HuH-7.5 (cell line): ENCODE measurements around the gene RFWD3.
"Not testable (repeated sequence)": the region's sequence is repeated elsewhere in the genome, so short reads cannot be mapped to it uniquely, and the experiment has no call there.

ENCODE experiments used
- DNase-seq: peaks from one replicate; pipeline ENCODE4 v3.0.0; 2011; ENCODE audit warnings: low spot score

RFWD3 gene

DNA sequence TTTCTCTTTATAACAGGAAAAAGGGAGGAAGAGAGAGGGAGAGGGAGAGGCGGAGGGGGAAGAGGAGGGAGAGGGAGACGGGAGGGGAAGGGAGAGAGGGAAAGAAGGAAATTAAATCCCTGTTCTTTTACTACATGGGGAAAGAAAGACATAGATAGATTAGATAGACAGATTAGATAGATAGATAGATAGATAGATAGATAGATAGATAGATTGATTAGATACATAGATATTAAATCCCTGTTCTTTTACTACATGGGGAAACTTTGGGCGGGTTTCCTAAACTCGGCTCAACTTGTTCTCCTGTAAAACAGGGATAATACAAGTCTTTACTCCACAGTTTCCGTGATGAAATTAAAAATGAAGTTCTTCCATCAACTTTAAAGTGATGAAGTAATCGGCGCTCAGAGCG is 661 bp downstream of the RFWD3 start:
- DNase-seq = no peak

DNA sequence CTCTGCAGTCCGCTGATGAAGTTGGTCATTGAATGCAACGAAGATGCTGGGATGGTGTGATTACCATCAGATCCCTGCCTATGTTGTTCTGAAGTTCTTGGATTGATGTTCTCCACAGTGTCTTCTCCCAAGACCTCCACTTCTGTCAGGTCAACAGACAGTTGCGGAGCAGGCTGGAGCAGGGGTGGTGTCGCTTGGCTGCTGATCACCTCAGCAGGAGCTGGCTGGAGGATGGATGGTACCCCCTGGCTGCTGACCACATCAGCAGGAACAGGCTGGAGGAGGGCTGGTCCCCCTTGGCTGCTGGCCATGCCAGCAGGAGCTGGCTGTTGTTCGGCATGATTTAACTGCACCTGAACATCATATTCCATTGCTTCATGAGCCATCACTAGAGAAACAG is 5.6 kb downstream of the RFWD3 start:
- no peak for DNase-seq

DNA sequence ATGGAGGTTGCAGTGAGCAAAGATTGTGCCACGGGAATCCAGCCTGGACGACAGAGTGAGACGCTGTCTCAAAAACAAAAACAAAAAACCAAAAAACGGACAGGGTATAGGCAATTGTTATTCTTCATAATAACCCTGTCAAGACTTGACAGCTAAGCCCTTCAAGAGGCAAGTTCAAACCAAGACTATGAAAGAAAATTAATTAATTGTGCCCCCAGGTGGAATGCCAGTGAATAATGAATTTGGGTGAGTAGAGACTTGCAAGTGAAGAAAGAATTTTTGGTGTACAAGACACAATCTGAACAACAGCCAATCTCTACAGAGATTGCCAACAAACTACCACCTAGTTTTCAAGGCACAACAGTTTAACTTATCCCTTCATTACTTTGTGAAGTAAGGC is 6.3 kb downstream of the RFWD3 start:
- no peak for DNase-seq

DNA sequence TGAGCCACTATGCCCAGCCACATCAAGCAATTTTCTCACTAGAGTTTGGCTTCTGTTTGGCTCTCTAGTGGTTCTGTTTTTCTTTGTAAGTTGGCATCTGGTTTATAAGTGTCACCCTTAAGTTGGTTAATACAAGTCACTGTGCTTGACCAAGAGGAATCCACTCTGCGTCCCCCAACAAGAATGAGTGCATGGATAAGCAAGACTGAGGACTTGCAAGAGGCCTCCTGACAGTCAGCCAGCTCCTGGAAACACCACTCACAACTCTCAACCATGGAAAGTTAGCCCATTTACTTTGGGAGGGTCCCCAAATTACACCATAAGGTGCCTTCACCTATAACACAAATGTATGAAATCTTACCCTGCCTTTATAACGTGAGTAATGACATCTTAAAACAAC is 7.6 kb downstream of the RFWD3 start:
- DNase-seq = no peak

DNA sequence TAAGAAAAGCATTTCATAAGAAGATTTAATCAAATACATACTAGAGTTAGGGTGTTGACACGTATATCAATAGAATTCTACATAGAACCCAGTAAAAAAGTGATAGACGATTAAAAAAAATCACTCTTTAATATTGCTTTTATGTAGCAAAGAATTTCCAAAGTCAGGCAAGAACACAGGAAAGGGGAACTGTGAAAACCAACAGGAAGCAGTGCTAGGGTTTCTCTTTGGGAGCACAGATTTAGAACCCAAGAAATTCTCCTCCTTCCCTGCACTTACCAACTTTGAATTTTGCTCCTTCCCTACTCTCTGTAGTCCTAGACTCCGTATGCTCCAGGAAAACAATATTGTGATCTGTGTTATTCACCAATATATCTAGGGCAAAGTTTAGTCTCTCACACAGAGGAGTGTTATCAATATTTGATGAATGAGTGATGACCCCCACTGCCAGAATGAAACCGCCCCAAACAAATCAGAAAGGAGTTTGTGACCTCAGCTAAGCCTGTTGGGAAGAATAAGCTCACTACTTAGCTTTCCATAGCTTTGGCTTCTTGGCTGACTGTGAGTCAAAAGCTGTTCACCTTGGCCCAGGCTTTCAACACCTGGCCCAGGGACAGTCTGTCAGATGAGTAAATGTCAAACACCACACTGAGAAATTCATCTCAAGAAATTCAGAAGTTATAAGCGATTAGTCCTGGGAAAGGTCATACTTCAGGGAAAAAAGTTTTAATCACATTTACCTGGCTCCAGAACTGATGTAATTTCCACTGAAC is 8.6 kb downstream of the RFWD3 start:
- no peak for DNase-seq

DNA sequence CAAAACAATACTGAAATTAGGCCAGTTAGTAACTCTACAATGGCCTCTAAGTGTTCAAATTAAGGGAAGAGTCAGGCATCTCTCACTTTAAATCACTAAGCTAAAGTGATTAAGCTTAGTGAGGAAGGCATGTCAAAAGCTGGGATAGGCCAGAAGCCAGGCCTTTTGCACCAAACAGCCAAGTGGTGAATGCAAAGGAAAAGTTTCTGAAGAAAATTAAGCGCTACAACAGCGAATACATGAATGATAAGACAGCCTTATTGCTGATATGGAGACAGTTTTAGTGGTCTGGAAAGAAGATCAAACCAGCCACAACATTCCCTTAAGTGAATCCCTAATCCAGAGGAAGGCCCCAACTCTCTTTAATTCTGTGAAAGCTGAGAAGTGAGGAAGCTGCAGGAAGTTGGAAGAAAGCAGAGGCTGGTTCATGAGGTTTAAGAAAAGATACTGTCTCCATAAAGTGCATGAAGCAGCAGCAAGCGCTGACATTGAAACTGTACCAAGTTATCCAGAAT is 12.1 kb downstream of the RFWD3 start:
- no peak for DNase-seq

DNA sequence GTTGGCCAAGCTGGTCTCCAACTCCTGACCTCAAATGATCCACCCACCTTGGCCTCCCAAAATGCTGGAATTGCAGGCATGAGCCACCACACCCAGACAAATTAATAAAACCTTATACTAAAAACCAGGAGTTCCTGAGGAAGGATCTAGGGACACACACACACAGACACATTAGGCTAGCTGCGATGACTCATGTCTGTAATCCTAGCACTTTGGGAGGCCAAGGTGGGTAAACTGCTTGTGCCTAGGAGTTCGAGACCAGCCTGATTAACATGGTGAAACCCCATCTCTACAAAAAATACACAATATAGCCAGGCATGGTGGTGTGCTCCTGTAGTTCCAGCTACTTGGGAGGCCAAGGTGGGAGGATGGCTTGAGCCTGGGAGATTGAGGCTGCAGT is 13.8 kb downstream of the RFWD3 start:
- not testable (repeated sequence) for DNase-seq

DNA sequence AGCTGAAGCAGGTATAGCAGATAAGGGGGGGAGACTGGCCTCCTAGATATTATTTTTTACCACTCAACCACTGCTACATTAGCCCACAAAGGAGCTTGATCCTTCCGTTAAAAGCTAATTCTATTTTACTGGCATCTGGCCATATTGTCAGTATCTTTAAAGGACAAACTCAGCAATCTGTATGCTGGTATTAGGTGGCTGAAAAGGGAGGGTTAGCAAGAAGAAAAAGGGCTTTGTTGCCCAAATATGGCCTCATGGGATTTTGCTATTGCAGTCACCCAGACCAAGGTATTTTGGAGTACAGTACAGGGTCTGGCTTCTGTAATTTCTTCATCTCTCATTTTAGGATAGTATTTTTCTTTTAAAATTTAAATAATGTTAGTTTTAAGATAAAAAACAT is 14.4 kb downstream of the RFWD3 start:
- DNase-seq = no peak

DNA sequence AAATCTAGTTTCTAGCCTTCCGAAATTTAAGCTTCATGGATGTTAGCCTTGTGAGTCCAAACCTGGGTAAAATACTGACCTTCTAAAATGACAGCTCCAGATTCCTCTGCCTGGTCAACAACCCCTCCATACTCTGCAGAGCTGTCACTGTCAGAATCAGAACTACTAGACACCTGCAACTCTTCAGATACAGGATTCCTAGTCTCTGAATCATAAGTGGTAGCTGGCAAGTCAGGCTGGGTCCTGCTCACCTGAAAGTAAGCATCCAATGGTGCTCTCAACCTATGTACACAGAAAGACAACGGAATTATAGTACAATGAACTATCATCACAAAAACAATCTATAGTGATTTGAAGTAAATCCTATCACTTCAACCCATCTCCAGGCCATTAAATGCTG is 14.8 kb downstream of the RFWD3 start:
- DNase-seq = no peak

DNA sequence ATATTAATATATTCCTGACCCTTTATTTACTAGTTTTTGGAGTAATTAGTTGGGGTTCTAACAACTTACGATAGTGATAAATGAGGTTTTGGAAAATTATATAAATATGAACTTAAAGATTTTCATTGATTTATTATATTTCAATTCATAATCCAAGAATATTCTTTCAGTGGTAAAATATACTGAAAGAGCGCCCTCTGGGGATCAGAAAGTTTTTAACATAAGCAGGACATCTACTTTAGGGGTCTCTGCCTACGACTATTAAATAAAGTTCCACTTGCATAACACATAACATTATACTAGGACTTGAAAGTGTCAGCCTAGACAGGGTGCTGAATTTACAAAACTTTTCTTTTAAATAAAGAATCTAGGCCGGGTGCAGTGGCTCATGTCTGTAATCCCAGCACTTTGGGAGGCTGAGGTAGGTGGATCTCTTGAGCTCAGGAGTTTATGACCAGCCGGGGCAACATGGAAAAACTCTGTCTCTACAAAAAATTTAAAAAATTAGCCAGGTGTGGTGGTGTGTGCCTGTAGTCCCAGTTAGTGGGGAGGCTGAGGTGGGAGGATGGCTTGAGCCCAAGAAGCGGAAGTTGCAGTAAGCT is 15.6 kb downstream of the RFWD3 start:
- DNase-seq = no peak

DNA sequence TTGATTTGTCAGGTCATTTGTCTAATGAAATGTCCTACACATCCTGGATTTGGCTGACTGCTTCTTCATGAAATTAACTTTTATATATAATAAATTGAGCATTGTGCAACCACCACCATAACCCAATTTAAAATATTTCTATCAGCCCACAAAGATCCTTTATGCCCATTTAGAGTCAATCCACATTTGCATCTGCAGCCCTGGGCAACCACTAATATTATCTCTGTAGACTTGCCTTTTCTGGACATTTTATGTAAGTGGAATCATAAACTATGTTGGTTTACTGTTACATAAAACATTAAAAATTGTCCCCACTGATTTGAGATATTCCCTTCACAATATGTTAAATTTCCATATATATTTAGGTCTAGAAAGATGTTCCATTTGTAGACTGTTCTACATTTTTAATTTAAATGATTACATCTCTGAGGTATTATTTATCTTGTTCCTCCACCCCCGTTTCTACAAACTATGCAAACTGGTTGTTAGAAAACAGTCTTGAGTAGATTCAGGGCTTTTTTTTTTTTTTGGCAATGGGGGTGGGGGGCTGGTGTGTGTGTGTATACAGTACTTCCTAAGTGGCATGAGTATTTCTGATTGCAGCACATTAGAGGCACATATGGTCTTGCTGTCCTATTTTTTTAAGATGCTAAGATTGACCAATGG is 16.7 kb downstream of the RFWD3 start:
- DNase-seq = no peak

DNA sequence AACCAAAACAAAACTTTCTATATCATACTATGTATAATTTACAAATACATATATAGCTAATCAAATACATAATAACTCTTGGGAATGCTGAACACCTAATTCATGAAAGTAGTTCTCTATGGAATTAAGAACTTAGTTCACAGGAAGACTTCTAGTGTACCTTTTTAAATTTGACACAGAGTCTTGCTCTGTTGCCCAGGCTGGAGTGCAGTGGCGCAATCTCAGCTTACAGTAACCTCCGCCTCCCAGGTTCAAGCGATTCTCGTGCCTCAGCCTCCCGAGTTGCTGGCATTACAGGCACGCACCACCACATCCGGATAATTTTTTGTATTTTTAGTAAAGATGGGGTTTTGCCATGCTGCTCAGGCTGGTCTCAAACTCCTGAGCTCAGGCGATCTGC is 24.7 kb downstream of the RFWD3 start:
- no peak for DNase-seq

DNA sequence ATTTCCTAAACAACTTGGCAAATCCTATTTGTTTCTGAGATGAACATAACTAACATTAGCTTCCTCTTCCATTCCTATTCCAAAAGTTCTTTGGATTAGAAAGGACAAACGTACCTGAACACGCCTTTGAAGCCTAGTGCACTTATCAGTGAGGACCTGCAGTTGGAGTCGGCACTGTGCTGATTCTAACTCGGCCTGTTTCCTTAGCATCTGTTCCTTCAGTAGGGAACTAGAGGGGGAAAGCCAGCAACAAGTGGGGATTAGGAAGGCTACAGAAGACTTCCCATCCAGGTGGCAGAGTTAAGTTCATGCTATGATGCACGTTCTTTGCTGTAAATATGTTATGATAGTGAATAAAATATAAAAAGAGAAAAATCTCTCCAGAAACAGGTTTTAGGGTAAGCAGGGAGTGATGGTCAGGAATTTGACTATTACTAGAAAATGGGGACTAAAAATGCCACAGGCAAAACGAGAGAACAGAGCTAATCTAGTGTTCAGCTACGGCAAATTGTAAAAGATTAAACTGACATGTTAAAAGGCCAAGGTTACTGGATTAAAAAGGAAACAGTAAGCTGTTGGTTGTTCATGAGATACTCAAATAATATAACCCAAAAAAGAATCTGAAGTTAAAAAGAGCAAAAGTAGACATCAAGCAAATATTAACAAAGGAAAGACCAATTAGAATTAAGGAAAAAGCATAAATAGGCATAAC is 28.8 kb downstream of the RFWD3 start:
- no peak for DNase-seq

DNA sequence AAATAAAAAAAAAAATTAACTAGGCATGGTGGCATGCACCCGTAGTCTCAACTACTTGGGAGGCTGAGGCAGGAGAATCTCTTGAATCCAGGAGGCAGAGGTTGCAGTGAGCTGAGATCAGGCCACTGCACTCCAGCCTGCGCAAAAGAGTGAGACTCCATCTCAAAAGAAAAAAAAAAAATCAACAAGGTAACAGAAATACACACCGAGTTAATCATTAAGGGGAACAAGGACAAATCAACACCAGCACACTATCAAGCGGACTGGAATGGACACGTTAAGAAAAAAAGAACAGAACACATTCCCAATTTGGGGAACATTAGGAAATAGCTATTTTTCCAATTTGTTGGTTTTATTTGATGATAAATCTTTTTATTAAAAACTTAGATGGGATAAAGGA is 31.4 kb downstream of the RFWD3 start:
- no peak for DNase-seq

DNA sequence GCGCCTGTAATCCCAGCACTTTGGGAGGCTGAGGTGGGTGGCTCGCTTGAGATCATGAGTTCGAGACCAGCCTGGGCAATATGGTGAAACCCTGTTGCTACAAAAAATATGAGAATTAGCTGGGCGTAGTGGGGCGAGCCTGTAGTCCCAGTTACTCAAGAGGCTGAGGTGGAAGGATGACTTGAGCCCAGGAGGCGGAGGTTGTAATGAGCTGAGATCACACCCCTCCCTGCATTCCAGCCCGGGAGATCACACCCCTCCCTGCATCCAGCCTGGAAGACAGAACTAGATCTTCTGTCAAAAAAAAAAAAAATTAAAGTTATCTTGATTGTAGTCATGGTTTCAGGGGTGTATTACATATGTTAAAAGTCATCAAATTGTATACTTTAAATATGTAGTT is 33.0 kb downstream of the RFWD3 start:
- DNase-seq = no peak

DNA sequence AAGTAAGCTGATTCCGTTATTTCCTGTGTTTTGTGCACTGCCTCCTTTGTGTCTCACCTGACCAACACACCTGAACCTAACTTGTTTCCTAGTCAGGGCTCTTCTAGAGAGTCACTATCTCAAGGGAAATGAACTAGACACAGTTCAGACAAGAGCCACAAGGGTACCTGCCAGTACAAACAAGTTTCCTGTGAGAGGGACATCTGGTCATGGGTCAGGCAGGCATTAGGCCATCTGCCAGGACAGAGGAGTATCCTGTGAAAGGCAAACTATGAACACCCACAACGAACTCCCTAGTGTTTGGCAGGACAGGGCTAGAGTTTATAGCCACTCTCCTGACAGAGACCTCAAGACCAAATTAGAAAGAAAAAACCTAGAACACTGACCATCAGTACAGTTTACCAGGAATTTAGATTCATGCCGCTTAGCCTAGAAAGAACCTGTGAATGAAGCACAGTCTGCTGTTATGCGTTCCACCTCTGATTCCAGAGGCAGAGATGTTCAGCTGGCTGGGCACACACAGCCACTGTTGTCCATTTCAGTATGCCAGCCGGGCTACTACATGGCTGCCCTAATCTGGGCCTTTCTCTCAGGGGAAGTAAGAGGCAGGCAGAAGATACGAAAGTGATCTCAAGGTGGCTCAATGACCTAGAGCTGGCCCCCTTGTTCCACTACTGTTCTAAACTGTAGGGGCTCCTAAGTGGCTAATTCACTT is 39.0 kb downstream of the RFWD3 start:
- DNase-seq = no peak

DNA sequence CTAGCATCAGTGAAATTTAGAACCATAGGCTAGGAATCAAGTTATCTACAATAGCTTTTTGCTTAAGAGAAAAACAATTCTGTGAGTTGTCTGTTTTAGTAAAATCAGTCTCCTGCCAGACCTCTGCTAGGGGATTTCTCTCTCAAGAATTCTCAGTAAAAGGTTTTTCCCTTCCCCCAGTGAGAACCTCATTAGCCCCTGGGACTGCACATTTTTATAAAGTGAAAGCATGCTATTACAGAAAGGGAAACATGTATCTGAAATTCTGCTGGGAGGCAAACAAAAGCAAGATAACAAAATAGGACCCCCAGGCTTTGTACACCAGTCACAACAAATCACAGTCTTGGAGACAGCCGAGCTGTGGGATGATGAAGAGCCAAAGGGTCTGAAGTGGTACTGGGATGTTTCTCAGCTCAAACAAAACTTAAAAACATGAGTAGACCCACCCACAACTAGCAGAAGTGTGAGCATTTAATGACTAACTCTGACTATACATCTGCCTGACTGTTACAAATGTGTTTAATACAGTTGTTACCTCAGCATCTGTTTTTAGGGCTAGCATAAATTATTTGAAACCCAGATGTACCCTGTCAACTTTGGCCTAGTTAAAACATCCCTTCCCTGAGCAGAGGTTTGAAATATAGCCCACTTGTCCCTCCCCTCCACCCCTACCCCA is 39.8 kb downstream of the RFWD3 start:
- DNase-seq = no peak

DNA sequence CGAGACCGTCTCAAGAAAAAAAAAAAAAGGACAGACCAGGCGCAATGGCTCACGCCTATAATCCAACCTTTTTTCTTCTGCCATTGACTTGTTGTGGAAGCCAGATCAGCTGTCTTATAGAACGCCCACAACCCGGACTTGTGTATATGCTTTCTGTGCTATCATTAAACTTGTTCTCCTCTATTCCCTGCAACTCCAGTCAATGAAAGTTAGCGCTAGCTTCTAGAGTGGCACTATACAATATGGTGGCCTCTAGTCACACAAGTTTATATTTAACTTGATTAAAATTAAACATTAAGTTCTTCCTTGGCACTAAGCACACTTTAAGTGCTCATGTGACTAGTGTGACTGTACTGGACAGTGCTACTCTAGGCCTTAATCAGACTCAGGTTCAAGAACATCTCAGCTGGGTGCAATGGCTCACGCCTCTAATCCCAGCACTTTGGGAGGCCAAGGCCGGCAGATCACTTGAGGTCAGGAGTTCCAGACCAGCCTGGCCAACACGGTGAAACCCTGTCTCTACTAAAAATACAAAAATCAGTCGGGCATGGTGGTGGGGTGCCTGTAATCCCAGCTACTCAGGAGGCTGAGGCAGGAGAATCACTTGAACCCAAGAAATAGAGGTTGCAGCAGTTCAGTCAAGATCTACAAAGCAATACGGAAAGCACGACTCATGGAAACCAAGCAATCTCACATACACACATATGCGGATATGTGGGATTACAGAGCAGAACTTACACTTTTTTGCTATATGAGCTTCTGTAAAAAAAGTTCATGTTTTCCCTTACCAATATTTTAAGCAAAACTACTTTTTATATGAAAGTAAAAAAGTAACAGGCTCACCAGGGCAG is 41.0 kb downstream of the RFWD3 start:
- DNase-seq = no peak

DNA sequence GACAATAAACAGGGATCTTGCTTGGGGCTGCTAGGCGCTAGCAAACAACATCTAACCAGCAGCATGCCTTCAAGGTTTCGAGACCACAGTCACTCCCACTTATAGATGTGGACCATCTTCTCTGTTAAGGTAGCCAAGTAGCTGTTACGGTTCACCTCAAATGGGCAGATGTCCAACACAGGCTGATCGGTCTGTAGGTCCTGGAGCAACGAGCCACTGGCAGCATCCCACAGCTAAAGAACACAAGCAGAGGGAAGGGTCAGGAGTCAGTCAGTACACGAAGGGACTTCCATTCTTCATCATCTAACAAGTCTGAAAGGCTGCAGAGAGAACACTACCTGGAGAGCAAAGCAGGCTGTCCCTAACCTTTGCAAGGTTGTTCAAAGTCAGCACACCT is 42.8 kb downstream of the RFWD3 start:
- no peak for DNase-seq

DNA sequence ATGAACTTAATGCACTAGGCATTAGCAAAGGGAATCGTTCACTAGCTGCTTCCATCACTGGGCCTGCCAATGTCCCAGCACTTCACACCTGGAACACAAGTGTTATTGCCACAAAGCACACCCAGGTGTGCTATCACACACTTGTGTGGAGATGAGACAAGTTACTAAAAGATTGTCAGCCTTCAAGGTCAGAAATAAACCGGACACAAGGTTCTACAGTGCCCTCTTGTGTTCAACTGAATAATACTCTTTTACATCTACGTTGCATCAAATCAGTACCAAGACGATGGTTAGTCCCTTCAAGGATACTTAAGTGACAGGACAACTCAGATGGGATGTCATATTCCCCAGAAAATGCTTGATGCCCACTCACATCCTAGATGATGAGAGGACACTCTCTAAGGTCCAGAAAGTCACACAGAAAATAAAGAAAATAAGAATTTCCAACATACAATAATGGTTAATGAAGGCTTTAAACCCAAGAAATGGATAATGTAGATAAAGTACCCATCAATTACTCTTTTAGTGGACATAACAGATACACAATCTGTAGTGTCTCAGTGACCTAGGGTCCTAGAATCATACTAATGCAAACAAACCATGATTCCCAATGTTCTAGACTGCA is 43.4 kb downstream of the RFWD3 start:
- no peak for DNase-seq
